Common myeloid progenitor, CD34-positive (primary cell): ENCODE data around the gene ZNF691.

Experiments
- CTCF ChIA-PET: fragments of 350-600 bp; sonication (Branson Sonifier 250); formaldehyde crosslinking; loops from one replicate; lab custom pipeline; 2021; ENCODE audit warnings: antibody characterized with exemption; lab: Charles Lee
- POLR2A ChIA-PET: fragments of 350-600 bp; sonication (Branson Sonifier 250); formaldehyde crosslinking; loops from one replicate; lab custom pipeline; 2021; ENCODE audit warnings: antibody characterized with exemption; lab: Charles Lee
- DNase-seq, 3 donors: peaks; one replicate each; pipeline versions ENCODE4 v3.0.0 to v3.0.0-alpha.2; 2013
- H3K27ac ChIP-seq, 2 experiments: 1 replicate in 1 of 2; 2 replicates in 1 of 2; pipeline ENCODE4 v1.7.0; 2013; ENCODE audit warnings: inconsistent platforms in 2 of 2, low read length in 2 of 2, mild to moderate bottlenecking in 2 of 2, low read depth in 1 of 2, moderate library complexity in 1 of 2; ENCODE audit not compliant: severe bottlenecking in 2 of 2, insufficient read depth in 1 of 2, poor library complexity in 1 of 2
- H3K27me3 ChIP-seq, 5 experiments: replicated peaks in 2 of 5; 1 replicate in 3 of 5; 2 replicates in 2 of 5; pipeline versions ENCODE4 v1.6.1 to v1.7.0; 2013; ENCODE audit warnings: low read length in 4 of 5, mild to moderate bottlenecking in 2 of 5, moderate library complexity in 2 of 5, inconsistent platforms in 1 of 5; ENCODE audit not compliant: insufficient read depth in 5 of 5, control insufficient read depth in 4 of 5
- H3K36me3 ChIP-seq, 4 experiments: 1 replicate in 2 of 4; 2 replicates in 2 of 4; pipeline versions ENCODE4 v1.6.1 to v1.7.0; 2013; ENCODE audit warnings: low read length in 3 of 4, control low read depth in 1 of 4, mild to moderate bottlenecking in 1 of 4; ENCODE audit not compliant: control insufficient read depth in 4 of 4, insufficient read depth in 4 of 4
- H3K4me1 ChIP-seq, 4 experiments: 1 replicate in 3 of 4; 2 replicates in 1 of 4; pipeline versions ENCODE4 v1.6.1 to v1.7.1; 2013; ENCODE audit warnings: low read length in 3 of 4, mild to moderate bottlenecking in 3 of 4, control low read depth in 1 of 4, inconsistent platforms in 1 of 4, moderate library complexity in 1 of 4; ENCODE audit not compliant: control insufficient read depth in 4 of 4, insufficient read depth in 4 of 4; ENCODE audit errors: control extremely low read depth in 1 of 4
- H3K4me3 ChIP-seq, 7 experiments: 1 replicate in 4 of 7; 2 replicates in 3 of 7; pipeline versions ENCODE4 v1.5.1 to v1.7.0; 2013; ENCODE audit warnings: mild to moderate bottlenecking in 7 of 7, low read length in 6 of 7, moderate library complexity in 6 of 7, inconsistent platforms in 2 of 7, low read depth in 2 of 7, control low read depth in 1 of 7; ENCODE audit not compliant: insufficient read depth in 4 of 7, control insufficient read depth in 1 of 7; ENCODE audit errors: extremely low read depth in 1 of 7
- H3K9me3 ChIP-seq, 5 experiments: 1 replicate in 4 of 5; 2 replicates in 1 of 5; pipeline versions ENCODE4 v1.6.1 to v1.7.1; 2013; ENCODE audit warnings: low read length in 4 of 5, mild to moderate bottlenecking in 2 of 5, inconsistent platforms in 1 of 5, low read depth in 1 of 5, moderate library complexity in 1 of 5; ENCODE audit not compliant: control insufficient read depth in 4 of 5, insufficient read depth in 2 of 5; ENCODE audit errors: control extremely low read depth in 1 of 5
- WGBS: methylation state at CpG from one replicate; pipeline ENCODE4 v1.1.5; 2013; ENCODE audit not compliant: insufficient coverage; 5-methylcytosine and 5-hydroxymethylcytosine counted together

ZNF691 gene

GRCh38 chr1:42847721-42848460 lies 1.5 kb downstream of the ZNF691 start:
- ChIA-PET CTCF (interaction anchor here (0.6 to 1.3 kb wide), 5 partner anchors 14 to 1153 kb away, joined by 3 to 5 read pairs (median 3); no protein-coding TSS in a partner anchor), POLR2A (interaction anchor here (0.6 kb wide), 2 partner anchors 192 to 216 kb away, joined by 3 read pairs; no protein-coding TSS in a partner anchor)
- H3K27me3 ChIP-seq = no peaks in the 10 kb centered on the region
- no peak overlapping the region for H3K27ac ChIP-seq
- peaks cover 0 to 18% (median 6%) of the 10 kb centered on the region in 5 experiments for H3K9me3 ChIP-seq
- peak overlapping the region in 4 of 7 experiments; percentile 78 to 91 (median 84) for H3K4me3 ChIP-seq
- H3K4me1 ChIP-seq = peaks cover 8 to 22% (median 16%) of the 10 kb centered on the region in 4 experiments
- no CpG with 5 or more reads among the region's 6 CpGs for WGBS
- H3K36me3 ChIP-seq = peaks cover 8 to 52% (median 35%) of the 10 kb centered on the region in 4 experiments
- no peak for DNase-seq

- Histone ChIP-seq H3K4me3 (no peak overlapping the region), H3K27me3 (no peaks in the 10 kb centered on the region), H3K36me3 (peaks cover 8 to 42% (median 29%) of the 10 kb centered on the region in 4 experiments), H3K9me3 (peaks cover 0 to 18% (median 6%) of the 10 kb centered on the region in 5 experiments), H3K4me1 (peaks cover 8 to 22% (median 16%) of the 10 kb centered on the region in 4 experiments), H3K27ac (no peak overlapping the region)
- CTCF ChIA-PET = no interaction called here
- WGBS = 100% methylated on average over 1 of the region's 2 CpGs
- POLR2A ChIA-PET = interaction anchor here (0.6 kb wide), 1 partner anchor 45 kb away, joined by 3 read pairs; no protein-coding TSS in a partner anchor
- DNase-seq = no peak
These were observed 2.6 kb downstream of the ZNF691 start for GRCh38 chr1:42848823-42849537.

GRCh38 chr1:42849944-42850343 lies 3.5 kb downstream of the ZNF691 start:
- peaks cover 8 to 39% (median 28%) of the 10 kb centered on the region in 4 experiments for H3K36me3 ChIP-seq
- H3K27me3 ChIP-seq = no peaks in the 10 kb centered on the region
- CTCF ChIA-PET = no interaction called here
- WGBS = 100% methylated on average over 5 of the region's 5 CpGs
- no peak for DNase-seq
- no peak overlapping the region for H3K4me3 ChIP-seq
- POLR2A ChIA-PET = interaction anchor here (0.6 to 1.4 kb wide), 2 partner anchors 32 to 44 kb away, joined by 3 read pairs; partner anchors contain the start of gene SVBP
- no peak overlapping the region for H3K27ac ChIP-seq
- H3K9me3 ChIP-seq = peaks cover 0 to 18% (median 6%) of the 10 kb centered on the region in 5 experiments
- H3K4me1 ChIP-seq = peaks cover 8 to 22% (median 16%) of the 10 kb centered on the region in 4 experiments

GRCh38 chr1:42851420-42851819 lies 5.0 kb downstream of the ZNF691 start:
- ChIA-PET CTCF (interaction anchor here (1.1 kb wide), 1 partner anchor 223 kb away, joined by 3 read pairs; no protein-coding TSS in a partner anchor), POLR2A (interaction anchor here (0.5 to 1.4 kb wide), 2 partner anchors 34 to 966 kb away, joined by 3 read pairs; partner anchors contain the start of gene SVBP)
- DNase-seq = no peak
- Histone ChIP-seq H3K9me3 (peaks cover 0 to 18% (median 6%) of the 10 kb centered on the region in 5 experiments), H3K4me1 (peaks cover 2 to 15% (median 11%) of the 10 kb centered on the region in 4 experiments), H3K27ac (no peak overlapping the region), H3K36me3 (peaks cover 8 to 39% (median 28%) of the 10 kb centered on the region in 4 experiments), H3K4me3 (no peak overlapping the region), H3K27me3 (no peaks in the 10 kb centered on the region)
- 100% methylated on average over 14 of the region's 15 CpGs for WGBS

GRCh38 chr1:42851960-42852607 lies 5.7 kb downstream of the ZNF691 start:
- Histone ChIP-seq H3K4me3 (no peak overlapping the region), H3K27me3 (no peaks in the 10 kb centered on the region), H3K36me3 (peaks cover 8 to 39% (median 28%) of the 10 kb centered on the region in 4 experiments), H3K27ac (no peak overlapping the region), H3K9me3 (peaks cover 0 to 18% (median 6%) of the 10 kb centered on the region in 5 experiments), H3K4me1 (peaks cover 2 to 11% (median 7%) of the 10 kb centered on the region in 4 experiments)
- WGBS = 100% methylated on average over 2 of the region's 2 CpGs
- no peak for DNase-seq
- POLR2A ChIA-PET = interaction anchor here (0.5 kb wide), 1 partner anchor 967 kb away, joined by 3 read pairs; no protein-coding TSS in a partner anchor
- CTCF ChIA-PET = interaction anchor here (1.1 kb wide), 1 partner anchor 222 kb away, joined by 3 read pairs; no protein-coding TSS in a partner anchor

GRCh38 chr1:42852608-42852980 lies 6.2 kb downstream of the ZNF691 start:
- Histone ChIP-seq H3K9me3 (peaks cover 0 to 18% (median 6%) of the 10 kb centered on the region in 5 experiments), H3K4me3 (no peak overlapping the region), H3K4me1 (peaks cover 0 to 6% (median 2%) of the 10 kb centered on the region in 4 experiments), H3K27me3 (no peaks in the 10 kb centered on the region), H3K27ac (no peak overlapping the region), H3K36me3 (peaks cover 8 to 39% (median 28%) of the 10 kb centered on the region in 4 experiments)
- CTCF ChIA-PET = no interaction called here
- WGBS = 0% methylated on average over 1 of the region's 2 CpGs
- DNase-seq = no peak
- POLR2A ChIA-PET = no interaction called here
